ENCODE results near the gene C1orf216.
"Not testable (repeated sequence)": the region's sequence is repeated elsewhere in the genome, so short reads cannot be mapped to it uniquely, and the experiment has no call there.

Gene C1orf216

GRCh38 chr1:35706846-35707600 lies 11.7 kb downstream of the C1orf216 start:
- DNase-seq = peak; percentile 60

GRCh38 chr1:35702508-35702907 lies 16.2 kb downstream of the C1orf216 start:
- DNase-seq = no peak

GRCh38 chr1:35699152-35699551 lies 19.5 kb downstream of the C1orf216 start:
- DNase-seq = not testable (repeated sequence)

GRCh38 chr1:35692317-35692716 lies 26.4 kb downstream of the C1orf216 start:
- DNase-seq = peak; percentile 88

GRCh38 chr1:35691571-35692220 lies 27.0 kb downstream of the C1orf216 start:
- DNase-seq = no peak

- DNase-seq = no peak
Observed at GRCh38 chr1:35691080-35691479, 27.6 kb downstream of the C1orf216 start.

GRCh38 chr1:35690103-35690502 lies 28.6 kb downstream of the C1orf216 start:
- DNase-seq = not testable (repeated sequence)

- DNase-seq = no peak
Observed at GRCh38 chr1:35688161-35688560, 30.5 kb downstream of the C1orf216 start.

GRCh38 chr1:35683012-35683411 lies 35.7 kb downstream of the C1orf216 start:
- DNase-seq = no peak

- no peak for DNase-seq
Observed at GRCh38 chr1:35680271-35680670, 38.4 kb downstream of the C1orf216 start.

GRCh38 chr1:35675773-35676172 lies 42.9 kb downstream of the C1orf216 start:
- no peak for DNase-seq

GRCh38 chr1:35674111-35674510 lies 44.6 kb downstream of the C1orf216 start:
- DNase-seq = no peak

GRCh38 chr1:35672116-35672515 lies 46.6 kb downstream of the C1orf216 start:
- peak; percentile 27 for DNase-seq

- DNase-seq = peak; percentile 93
Observed at GRCh38 chr1:35668506-35668905, 50.2 kb downstream of the C1orf216 start.

- DNase-seq = no peak
Observed at GRCh38 chr1:35666916-35667315, 51.8 kb downstream of the C1orf216 start.

GRCh38 chr1:35666216-35666615 lies 52.5 kb downstream of the C1orf216 start:
- peak; percentile 11 for DNase-seq

Measured in NCI-H82 (cell line).